HG03575 (cell line): ENCODE measurements around the gene CTNNA3.

Experiments used
- ATAC-seq: cut with Tn5 transposase; IDR thresholded peaks from one replicate; pipeline ENCODE4 v1.9.1; 2021; ENCODE audit not compliant: unreplicated experiment, insufficient number of reproducible peaks, low FRiP score; ENCODE audit errors: extremely low read depth

The CTNNA3 gene

DNA sequence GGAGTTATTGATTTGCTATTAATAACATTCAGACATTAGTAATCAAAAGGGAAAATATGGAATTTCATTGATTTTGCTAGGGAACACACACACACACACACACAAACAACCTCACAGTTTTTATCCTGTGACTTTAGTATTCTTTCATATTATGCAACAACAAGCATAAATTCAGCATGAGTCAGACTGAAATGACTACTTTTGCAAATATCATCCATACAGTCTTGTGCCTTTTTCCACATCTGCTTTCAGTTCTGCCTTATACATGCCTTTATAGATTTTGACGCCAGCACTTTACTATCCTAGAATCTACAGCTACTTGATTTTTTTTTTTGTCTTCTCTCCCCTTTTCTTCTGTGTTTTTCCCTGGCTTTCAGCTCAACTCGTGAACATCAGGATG is 1745.9 kb downstream of the CTNNA3 start:
- no peak for ATAC-seq

DNA sequence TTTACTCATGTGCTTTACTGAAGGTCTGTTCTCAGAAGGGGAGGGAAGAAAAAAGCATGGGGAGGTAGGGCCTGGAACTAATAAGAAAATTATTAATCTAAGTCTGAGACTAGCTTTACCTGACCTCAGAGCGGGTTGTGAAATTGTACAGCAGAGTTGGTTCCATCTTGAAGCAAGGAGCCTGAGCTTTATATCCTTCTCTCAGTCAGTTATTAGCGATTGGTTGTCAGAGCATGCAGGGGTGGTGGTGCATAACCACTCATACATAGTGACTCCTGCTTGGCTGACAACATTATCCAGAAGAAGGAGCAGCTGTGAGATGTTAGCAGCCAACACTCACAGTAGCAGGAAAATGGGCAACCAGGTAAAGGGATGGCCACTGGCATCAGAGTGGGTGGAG is 1746.5 kb downstream of the CTNNA3 start:
- no peak for ATAC-seq

GRCh38 chr10:65945061-65945460 is 1750.9 kb downstream of the CTNNA3 start:
- ATAC-seq = no peak

DNA sequence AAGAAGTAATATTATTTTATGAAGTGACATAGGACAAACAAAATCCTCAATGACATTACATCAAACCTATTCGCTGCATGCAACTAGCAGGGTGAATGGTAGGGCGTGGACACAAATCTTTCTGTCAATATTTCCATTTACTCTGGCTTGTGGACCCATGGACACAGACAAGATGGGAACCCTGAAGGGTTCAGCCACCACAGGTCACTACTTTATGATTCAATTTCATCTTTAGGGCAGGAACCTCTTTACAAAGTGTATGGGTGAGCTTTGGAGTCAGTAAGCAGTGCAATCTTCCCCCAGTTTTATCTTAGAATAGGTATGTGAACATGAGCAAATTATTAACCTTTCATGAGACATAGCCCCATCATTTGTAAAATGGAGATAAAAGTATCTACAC is 1752.5 kb downstream of the CTNNA3 start:
- no peak for ATAC-seq

DNA sequence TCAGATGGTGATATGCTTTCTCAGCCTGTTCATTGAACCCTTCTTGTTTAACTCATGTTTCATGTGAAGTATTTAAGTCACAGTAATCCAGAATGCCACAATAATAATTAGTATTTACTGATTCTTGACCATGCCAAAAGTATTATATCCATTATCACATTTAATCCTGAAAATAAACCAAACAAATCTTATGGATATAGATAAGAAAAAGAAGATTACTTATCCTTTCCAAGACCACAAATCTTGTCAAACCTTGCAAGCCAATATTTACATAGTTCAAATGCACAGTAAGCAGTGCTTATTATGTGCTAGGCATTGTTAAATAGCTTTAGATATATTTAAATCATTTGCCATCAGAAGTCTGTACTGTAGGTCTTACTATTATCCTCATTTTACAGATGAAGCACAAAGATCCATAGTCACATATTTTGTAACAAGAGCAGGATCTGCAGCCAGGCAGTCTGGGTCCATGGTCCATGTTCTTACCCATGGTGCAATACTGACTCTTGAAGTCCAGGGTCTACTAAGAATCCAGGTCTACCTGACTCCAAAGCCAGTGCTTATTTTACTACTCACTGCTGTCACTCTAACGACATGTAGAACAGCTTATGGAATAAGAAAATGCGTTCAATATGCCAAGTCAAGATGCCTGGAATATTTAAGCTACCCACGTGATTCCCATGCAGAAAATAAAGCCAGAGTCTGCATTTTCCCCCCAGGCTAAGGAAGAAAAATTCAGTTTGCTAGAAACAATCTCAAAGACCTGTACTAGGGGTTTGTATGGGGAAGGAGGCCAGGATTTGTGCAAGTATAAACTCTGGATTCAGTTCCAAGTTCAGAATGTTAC is 1755.0 kb downstream of the CTNNA3 start:
- no peak for ATAC-seq

- no peak for ATAC-seq
Measured at GRCh38 chr10:65940105-65940504, 1755.9 kb downstream of the CTNNA3 start.

DNA sequence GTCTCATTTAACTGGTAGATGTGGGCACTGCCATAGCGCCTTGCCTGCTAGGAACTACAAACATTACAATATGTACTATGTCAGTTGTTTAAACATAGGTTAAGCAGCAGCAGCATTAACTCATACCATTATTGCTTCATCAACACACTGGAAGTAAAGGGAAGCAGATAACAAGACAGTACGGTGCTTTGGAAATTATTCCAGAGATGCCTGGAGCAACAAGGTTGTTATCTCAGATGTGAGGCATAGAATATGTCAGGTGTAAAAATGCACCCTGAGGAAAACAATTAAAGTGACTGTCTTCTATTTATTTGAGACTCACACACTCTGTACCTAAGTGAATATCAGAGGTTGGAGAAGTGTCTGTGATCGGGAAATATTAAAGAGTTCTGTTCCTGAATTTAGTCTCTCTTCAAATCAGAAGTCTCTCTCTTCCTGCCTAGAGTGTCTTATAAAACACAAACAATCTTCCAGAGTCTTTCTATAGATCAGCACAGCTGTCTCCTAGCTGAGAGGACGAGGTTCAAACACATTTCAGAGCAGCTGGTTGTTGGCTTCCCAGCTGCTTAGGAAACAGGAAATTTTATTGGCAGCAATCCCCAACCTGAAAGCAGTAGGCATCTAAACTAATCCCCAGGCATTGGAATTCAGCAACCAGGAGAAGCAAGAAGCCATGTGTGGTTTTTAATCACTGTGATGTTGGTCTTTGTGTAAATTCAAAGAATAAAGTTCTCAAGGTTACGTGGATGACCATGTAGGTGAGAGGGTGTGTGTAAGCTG is 1764.5 kb downstream of the CTNNA3 start:
- no peak for ATAC-seq

DNA sequence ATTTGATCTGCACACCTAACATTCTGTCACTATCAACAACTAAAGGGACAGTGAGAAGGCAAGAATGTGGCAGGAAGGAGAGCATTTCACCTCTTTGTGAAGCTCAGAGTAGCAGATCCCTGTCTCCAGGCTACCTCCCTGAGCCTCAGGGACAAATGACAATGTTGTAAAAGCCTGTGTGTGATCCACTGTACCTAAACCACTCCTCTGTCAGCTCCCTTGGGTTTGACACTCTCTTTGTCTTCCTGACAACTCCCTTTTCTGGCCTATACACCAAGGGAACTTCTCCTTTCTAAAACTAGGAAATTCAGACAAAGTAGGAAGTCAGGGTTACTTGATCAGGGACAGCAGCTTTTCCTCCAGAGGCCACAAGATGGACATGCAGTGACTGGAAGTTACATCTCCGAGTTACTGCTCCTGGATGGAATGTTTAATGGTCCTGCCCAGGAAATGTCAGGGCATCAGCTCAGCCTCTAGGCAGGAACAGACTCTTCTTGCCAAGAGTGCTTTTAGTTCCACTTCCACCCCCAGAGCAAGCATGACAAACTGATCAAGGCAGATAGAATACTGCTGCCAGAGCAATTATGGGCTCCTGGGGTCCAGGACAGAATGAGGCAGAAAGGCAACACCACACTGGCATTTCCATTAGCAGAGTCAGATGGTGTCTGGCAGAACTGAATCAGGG is 1784.7 kb downstream of the CTNNA3 start:
- no peak for ATAC-seq

- ATAC-seq = no peak
Measured at GRCh38 chr10:65910209-65910608, 1785.8 kb downstream of the CTNNA3 start.

DNA sequence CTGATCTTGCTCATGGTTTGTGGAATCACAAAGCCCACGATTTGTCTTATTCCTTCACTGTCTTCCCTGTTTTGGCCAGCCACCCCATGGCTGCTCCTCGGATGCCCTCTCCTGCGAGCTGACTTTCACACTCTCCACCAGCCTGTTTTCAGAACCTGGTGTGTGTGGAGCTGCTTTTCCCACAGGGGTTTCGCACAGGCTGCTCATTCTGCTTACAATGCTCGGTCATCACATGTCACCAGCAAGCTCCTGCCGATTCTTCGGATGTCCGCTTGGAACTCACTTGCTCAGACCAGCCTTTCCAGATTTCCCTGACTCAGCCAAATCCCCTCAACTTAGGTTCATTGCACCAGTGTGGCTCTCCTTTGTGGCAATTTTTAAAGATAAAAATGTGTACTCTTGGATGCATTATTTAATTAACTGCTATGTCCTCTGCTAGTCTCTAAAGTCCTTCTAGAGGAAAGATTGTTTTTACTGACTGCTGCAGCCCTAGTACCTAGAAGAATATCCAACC is 1788.7 kb downstream of the CTNNA3 start:
- ATAC-seq = no peak

- ATAC-seq = no peak
Measured at GRCh38 chr10:65903620-65904019, 1792.4 kb downstream of the CTNNA3 start.

GRCh38 chr10:65900271-65900670 is 1795.7 kb downstream of the CTNNA3 start:
- no peak for ATAC-seq

DNA sequence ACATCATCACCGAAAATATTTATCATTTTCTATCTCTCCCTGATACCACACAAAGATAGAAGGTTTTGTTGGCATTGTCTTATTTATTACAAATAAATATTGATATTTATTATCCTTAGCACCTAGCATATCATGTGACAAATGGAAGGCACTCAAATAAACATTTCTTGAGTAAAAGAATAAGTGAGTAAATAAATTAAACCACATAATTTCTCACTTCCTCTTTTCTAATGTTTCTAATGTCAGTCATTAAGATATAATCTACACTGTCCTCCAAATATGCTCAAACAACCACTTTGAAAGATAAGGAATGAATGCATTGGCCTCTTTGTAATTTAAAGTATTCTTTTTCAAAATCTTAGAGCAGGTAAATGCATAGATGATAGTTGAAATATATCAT is 1797.9 kb downstream of the CTNNA3 start:
- ATAC-seq = no peak

DNA sequence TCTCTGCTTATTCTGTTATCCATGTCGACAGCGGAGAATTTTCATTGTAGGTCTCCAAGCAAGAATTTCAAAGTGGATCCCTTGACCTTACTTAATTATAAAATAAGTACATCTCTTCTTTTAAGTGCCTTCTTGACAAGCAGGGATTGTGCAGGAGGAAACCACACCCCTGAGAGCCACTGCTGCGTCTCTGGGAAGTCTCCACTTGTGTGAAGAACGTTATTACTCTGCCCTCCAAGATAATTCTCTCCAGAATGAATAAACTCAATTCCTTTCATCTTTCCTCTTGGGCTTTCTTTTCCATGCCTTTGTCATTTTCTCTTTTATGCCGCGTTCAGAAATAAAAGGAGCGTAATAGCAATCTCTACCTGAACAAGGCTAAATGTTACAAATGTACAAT is 1801.0 kb downstream of the CTNNA3 start:
- no peak for ATAC-seq

DNA sequence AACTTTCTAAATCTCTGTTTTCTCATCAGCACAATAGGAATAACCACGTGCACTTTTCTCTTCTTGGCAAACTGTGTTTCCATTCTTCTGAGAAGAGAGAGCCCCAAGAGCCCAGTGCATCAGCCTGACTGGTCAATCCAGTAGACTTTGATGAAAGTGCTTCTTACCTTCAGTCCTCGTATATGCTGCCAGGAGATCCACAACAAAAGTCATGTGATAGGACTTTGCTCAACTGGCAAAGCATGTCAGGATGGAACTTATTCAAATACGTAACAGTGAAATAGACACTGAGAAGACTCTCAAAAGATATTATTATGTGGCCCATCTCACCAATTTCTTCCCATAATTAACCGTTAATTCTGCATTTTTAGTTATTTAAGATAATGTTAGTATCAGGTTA is 1801.6 kb downstream of the CTNNA3 start:
- ATAC-seq = no peak

DNA sequence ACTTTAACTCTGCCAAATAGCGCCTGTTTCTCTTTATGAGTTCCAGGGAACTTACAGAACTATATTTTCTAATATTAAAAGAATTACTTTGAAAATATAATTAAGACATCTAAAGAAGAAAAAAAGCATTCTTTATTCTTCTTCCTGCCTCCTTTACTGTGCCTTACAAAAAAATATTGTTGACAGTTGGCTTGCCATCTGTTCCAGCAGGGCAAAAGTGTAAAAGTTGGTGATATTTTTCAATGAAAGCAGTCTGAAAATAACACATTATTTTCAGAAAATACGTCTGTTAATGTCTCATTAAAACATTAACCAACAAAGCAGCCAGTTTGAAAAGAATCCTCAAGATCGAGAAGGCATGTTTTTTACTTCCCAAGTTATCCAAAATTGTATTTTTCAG is 1802.3 kb downstream of the CTNNA3 start:
- ATAC-seq = no peak

DNA sequence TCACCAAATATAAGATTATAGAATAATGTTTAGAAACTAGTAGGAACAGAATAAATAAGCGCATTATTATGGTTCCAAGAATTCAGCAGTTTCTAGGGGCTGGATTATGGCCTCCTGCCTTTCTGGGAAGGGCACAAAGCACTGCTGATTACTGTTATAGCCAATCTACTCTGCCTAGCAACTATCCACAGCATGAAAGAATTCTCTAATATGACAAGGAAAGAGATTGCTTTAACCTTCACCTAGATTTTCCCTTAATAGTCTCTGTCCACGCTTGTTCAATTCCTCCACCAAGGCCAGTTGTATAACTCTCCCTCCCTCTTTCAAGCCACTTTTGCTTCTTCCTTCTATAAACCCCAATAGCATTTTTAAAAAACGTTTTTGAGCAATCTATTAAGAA is 1803.7 kb downstream of the CTNNA3 start:
- ATAC-seq = no peak

- peak; percentile 59 for ATAC-seq
Measured at GRCh38 chr10:65891073-65891981, 1804.7 kb downstream of the CTNNA3 start.

DNA sequence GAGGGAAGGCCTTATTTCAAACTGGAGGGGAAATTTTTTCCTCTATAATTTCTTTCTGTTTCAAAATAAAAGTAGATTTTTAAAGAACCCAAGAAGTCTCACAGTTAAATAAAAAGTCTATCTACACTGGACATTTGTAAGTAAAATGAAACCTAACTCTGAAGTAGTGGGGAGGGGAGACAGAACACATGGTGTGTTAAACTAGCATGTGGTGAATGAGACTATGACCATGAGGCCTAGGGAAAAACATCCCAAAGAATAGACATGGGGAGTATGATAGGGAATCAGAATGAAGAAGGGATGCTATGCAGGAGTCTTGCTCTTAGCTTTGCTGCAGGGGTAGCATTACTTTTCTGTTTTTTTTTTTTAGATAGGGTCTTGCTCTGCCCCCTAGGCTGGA is 1831.5 kb downstream of the CTNNA3 start:
- no peak for ATAC-seq
